ENCODE results near the gene VPS51. TPM values are rescaled to one million over a fixed set of nuclear protein-coding genes. Genes with fewer than 3 reads are reported as not detected.

VPS51 gene
- total RNA-seq, 1 donor from 2014 or later = 131 TPM

Other genes starting within 250 kb of the VPS51 start
- gene EHD1, start 217.6 kb upstream of the VPS51 start, total RNA-seq = 47.3 TPM
- gene ATG2A, start 179.0 kb upstream of the VPS51 start, total RNA-seq = 27.9 TPM
- 18.9 TPM for gene PPP2R5B, start 171.5 kb upstream of the VPS51 start, total RNA-seq
- gene GPHA2, start 160.3 kb upstream of the VPS51 start, total RNA-seq = not detected
- not detected for gene MAJIN, start 124.1 kb upstream of the VPS51 start, total RNA-seq
- 4.6 TPM for gene BATF2, start 99.2 kb upstream of the VPS51 start, total RNA-seq
- gene ARL2, start 82.1 kb upstream of the VPS51 start, total RNA-seq = 78.1 TPM
- gene SNX15, start 68.8 kb upstream of the VPS51 start, total RNA-seq = 17.6 TPM
- 4.5 TPM for gene SAC3D1, start 55.0 kb upstream of the VPS51 start, total RNA-seq
- 10.3 TPM for gene NAALADL1, start 37.7 kb upstream of the VPS51 start, total RNA-seq
- gene CDCA5, start 12.2 kb upstream of the VPS51 start, total RNA-seq = 1.9 TPM
- gene ZFPL1, start 12.0 kb upstream of the VPS51 start, total RNA-seq = 33.7 TPM
- gene TM7SF2, start 15.7 kb downstream of the VPS51 start, total RNA-seq = 37.5 TPM
- 13.7 TPM for gene ZNHIT2, start 21.5 kb downstream of the VPS51 start, total RNA-seq
- 999 TPM for gene FAU, start 25.9 kb downstream of the VPS51 start, total RNA-seq
- gene MRPL49, start 26.1 kb downstream of the VPS51 start, total RNA-seq = 49.8 TPM
- gene SYVN1, start 38.3 kb downstream of the VPS51 start, total RNA-seq = 76.2 TPM
- gene SPDYC, start 74.0 kb downstream of the VPS51 start, total RNA-seq = not detected
- gene CAPN1, start 85.7 kb downstream of the VPS51 start, total RNA-seq = 598 TPM
- gene POLA2, start 165.7 kb downstream of the VPS51 start, total RNA-seq = 12.2 TPM
- 21.0 TPM for gene CDC42EP2, start 218.7 kb downstream of the VPS51 start, total RNA-seq
- gene DPF2, start 237.6 kb downstream of the VPS51 start, total RNA-seq = 61.5 TPM